Fibroblast of skin of scalp (primary cell): ENCODE data around the gene GOLM1.

ENCODE experiments used
- DNase-seq: peaks from one replicate; pipeline ENCODE4 v3.0.0-alpha.2; 2013

The GOLM1 gene

DNA sequence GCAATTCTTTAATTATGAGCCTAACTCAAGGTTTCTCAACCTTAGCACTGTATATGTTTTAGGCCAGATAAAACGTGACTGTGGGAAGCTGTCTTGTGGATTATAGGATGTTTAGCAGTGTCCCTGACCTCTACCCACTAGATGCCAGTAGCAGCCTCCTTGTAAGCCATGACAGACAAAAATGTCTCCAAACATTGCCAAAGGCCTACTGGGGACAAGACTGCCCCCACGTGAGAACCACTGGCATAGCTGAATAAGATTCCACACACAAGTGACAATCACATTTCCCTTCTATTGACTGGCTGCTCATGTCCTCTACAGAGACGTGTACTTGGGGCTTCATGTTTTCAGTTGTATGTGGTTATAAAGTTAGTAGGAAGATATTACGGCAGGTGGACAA is 55.4 kb downstream of the GOLM1 start:
- no peak for DNase-seq

DNA sequence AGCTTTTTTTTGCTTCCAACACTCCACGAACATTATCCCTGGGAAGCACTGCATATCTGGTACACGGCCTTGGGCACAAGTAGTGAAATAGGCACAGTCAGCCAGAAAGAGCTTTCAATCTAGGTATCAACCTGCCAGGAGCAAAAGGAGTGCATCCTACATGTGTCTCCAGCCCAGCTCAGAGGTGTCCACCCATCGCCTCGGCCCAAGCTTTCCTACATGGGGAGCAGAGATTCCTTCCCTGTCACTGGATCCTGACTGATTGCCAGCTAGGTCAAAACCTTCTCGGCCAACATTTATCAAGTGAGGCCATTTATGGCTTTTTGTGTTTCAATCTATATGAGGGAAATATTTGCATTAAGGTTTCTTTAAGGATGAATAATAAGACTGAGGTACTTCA is 55.8 kb downstream of the GOLM1 start:
- DNase-seq, result no peak

DNA sequence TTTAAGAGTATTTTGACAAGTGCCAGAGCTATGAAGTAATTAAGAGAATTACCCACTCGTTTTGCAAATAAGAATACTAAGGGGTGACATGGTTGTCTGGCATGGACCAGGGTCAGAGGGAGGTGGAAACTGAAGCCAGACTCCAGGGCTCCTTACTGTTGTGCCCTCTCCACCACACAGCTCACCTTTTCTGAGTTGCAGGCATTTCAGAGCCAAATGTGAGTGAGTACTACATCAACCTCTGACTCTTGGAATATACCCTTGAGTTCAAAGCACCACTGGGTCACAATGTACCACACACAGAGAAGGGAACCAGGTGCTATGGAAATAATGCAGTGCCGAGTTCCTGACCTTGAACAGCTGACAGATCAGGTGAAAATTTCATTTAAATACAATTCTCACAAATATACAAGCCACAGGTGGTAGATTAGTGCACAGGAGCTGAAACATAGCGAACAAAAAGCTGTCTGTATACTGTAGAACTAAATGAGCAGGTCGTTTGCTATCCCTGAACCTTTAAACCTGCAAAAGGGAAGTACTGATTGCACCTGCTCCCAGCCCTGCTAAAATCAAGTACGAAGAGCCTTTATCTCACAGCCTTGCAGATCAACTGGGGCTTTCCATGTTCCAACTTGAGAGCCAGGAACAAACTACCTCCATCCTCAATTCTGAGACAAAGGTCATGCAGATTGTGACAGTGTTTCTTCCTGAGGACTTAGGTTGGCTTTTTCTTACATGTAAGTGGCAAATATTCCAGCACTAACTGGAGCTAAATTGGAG is 57.0 kb downstream of the GOLM1 start:
- no peak for DNase-seq

DNA sequence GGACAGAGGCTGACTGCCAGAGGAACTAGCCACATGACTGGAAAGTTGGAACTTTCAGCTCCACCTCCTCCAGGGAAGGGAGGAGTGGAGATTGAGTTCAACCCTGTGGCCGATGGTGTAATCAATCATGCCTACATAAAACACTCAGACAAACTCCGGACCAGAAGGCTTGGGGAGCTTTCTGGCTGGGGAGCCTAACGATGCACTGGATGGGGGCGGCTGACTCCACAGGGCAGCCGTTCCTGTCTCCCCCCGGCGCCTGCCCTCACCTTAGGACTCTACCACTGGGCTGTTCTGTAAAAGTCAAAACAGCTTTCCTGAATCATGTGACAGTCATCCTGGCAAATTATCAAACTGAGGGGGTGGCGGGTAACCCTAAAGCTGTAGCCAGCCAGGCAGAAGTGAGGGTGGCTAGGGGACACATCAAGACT is 58.0 kb downstream of the GOLM1 start:
- DNase-seq, result no peak

DNA sequence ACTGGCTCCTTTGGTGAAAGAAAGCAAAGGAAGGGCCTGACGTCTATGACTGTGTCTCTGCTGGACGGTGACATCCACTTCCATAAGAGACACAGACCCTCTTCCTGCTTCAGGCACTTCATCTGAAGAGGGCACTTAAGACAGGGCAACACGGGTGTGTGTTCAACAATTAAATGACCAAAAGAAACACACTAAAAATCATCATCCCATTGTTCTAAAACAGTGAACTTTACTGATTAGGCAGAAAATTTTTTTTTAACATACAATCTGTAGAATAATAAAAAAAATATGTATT is 58.5 kb downstream of the GOLM1 start:
- no peak for DNase-seq

DNA sequence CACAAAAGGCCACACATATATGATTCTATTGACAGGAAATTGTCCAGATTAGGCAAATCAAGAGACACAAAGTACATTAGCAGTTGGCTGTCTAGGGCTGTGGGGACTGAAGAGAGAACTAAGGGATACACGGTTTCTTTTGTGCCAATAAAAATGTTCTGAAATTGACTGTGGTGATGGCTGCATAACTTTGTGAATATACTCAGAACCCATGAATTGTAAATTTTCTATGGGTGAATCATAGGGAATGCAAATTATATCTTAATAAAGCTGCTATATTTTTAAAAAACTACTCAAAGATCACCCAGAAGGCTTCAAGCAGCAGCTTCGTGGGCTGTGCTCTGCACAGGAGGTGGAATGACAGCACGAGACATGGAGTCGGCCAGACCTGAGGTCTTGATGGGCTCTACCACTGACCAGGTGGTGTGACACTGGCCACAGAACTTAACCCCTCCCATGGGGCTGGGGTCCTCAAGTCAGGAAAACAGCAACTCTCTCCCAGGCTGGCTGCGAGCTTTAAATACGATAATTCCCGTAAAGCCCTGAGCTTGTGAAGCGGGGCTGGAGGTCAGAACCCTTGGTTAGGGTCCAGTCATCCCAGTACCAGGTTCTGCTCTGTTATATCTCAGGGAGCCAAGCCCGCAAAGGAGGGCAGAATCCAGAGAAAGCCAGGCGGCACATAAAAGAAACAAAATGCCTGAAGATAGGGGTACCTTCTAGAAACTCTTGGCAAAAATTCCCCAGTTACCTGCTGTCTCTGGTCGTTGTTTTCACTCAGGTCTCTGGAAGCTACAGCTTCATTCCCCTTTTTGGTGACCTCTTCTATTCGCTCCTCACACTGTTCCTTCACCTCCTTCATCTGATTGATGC is 59.1 kb downstream of the GOLM1 start:
- peak; percentile 79 for DNase-seq

DNA sequence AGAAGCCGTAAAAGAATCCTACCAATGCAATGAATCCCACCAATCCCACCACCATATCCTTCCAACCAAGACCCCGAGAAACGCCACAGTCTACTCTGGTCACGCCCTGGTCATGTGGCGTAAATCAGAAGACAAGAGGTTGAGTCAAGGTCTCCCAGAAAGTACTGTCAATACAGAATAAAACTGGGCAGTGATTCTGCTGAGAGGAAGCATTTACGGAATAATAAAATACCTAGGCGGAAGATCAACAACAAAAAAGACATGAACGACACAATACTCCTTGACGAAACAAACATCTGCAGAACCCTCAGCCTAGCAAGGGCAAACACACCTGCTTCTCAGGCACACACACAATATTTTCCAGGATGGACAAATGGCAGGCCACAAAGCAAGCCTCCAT is 62.8 kb downstream of the GOLM1 start:
- DNase-seq, result no peak

DNA sequence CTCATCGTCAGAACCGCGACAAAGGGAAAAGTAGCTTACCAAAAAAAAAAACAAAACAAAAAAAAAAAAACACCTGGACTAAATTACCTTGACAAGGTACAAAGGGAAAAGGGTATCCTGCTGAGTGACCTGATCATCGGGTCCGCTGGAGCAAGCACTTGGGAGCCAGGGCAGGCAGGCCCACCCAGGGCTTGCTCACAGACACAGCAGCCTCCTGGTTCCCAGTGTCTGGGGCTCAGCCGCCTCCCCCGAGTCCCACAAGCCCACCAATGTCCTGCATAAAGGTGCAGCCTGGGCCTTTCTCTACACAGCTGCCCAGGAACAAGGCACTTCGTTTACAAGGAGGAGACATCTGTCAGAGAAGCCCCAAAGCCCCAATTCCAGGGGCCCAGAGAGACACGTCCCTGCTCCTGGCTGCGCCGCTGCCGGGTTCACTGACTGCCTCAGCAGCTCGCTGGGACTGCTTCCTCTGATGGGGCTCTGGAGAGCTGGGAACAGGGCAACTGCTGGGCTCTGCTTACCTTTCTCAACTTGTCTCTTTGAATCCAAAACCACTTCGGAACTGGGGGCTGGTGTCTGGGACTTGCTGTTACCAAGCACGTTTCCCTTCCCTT is 63.4 kb downstream of the GOLM1 start:
- no peak for DNase-seq

DNA sequence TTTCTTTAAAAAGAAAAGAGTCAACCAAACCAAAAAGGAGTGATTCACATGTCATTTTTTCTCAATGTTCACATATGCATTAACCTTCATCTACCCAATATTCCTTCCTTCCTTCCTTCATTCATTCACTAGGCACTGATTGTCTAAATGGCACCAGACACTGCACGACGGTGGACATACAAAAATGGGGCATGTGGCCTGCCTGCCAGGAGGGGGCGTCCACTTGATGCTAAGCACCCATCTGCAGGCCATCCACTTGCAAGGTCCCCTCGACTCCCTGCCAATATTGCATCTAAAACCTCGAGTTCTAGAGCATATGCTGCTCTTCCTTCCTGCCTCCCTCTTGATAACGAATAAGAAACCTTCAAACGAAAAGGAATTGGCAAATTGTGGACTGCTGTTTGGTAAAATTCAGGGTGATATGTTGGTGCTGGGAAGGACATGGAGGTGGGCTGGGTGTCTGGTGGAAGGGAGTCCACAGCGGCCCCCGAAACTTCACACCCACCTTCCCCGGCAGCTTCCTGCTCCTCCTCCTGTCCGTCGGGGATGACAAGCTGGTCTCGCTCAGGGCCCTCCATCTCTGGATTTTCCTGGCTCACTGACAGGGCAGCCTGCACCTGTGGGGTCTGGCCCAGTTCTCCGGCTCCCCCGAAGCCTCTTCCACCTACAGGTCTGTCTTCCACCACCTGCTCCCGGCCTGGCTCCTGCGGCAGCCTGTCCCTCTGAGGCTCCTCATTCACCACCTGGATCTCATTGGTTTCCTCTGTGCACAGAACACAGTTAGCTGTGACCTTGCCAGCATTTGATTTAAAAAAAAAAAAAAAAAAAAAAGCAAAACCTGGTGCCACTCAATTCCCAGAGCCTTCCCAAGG is 64.3 kb downstream of the GOLM1 start:
- DNase-seq, result peak; percentile 47

DNA sequence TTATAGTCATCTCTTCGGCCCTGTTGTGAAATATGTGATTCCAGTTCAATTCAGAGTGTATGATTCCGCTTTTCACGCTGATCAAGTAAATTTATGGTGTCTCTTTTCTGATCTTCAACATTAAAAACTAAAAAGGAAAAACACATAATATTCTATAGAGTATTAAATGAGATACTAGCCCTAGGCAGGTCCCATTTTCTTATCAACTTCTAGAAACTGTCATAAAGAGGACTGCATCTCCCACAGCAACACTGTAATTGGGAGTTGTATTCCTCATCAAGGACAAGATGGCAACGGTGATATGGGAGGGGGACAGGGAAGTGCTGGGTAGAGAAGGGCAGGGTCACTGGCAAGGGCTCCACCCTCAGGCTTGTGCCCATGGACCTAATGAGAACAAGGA is 71.6 kb downstream of the GOLM1 start:
- no peak for DNase-seq

DNA sequence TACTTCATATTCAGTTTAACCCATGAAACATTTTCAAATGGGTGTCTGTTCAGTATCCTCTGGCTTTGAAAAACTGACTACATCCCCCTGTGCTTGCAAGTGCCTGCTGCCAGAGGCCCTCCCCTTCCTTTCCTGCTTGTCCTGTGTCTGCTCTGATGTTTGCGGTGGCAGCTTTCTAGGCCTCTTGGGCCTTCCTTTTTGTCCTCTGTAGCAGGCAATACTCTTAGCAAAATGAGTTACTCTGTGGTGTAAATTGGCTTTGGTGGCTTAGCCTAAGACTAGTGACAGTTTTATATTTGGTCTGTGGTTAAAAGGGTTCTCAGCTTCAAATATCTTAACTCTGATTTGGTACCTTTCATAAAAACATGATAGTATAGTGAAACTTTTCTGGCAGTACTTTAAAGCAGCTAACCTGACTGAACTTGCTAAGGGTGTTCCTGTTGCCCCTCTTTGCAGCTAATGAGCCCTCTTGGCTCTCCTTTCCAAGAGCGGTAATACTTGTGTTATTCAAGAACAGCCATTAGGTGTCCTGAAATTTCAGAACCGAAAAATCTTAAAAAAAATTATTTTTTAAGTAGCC is 76.6 kb downstream of the GOLM1 start:
- DNase-seq, result no peak

DNA sequence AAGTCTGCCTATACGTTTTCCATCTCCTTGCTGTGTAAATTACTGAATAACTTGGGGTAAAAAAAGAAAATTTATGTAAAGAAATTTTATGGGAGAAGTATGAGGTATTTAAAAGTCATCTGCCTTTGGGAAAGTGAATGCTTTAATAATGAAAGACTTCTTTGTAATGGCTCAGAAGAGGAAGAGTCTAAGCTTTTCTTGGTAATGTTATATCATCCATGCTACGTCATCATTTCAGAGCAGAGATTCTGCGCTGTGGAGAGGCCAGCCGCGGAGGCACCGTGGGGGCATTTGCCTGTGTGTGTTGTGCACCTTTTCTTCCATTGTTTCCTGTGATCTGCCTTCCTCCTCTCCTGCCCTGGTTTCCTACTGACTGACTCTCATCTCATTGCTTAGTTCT is 78.2 kb downstream of the GOLM1 start:
- DNase-seq, result no peak

DNA sequence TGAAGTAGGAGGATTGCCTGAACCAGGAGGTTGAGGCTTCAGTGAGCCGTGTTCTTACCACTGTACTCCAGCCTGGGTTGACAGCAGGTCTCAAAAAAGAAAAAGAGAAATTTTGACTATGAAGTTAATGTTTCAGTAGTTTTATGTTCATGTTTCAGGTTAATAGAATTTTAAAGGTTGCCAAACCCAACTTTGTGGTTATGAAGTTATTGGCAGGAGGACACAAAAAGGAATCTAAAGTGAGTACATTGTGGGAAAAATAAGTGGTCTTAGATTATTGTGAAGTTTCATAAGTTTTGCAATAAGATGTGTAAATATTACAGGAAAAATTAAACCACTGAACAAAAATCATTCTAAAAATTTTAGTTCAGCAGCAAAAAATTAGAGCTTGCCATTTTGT is 78.6 kb downstream of the GOLM1 start:
- no peak for DNase-seq

DNA sequence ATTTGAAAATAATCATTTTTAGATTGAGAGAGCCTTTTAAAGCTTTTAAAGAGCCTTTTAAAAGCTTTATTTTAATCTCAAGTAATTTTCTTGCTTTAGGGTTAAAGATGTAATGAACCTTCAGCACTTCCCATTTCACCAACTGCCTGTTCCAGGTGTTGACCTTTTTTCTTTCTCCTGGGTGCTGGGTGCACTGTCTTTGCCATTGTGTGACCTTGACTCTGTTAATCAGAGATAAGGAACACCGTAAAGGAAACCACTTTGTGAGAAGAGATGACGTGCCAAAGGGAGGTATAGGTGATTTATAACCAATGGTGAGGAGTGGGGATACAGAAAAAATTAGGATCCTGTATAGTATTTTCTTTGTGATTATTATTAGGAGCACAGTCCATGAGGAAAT is 90.2 kb downstream of the GOLM1 start:
- no peak for DNase-seq

DNA sequence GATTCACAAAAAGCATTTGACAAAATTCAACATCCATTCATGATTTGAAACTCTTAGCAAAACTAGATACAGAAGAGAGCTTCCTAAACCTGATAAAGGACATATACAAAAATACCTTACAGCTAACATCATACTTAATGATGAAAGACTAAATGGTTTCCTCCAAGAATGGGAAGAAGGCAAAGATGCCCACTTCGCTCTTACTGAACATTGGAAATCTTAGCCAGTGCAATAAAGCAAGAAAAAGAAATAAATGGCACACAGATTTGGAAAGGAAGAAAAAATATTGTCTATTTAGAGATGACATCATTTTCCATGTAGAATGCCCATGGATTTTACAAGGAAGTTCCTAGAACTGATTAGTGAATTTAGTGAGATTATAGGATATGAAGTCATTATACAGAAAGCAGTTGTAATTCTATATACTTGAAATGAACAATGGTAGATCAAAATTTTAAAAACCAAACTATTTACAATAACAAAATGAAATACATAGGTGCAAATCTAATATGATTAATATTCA is 94.0 kb downstream of the GOLM1 start:
- DNase-seq, result no peak

DNA sequence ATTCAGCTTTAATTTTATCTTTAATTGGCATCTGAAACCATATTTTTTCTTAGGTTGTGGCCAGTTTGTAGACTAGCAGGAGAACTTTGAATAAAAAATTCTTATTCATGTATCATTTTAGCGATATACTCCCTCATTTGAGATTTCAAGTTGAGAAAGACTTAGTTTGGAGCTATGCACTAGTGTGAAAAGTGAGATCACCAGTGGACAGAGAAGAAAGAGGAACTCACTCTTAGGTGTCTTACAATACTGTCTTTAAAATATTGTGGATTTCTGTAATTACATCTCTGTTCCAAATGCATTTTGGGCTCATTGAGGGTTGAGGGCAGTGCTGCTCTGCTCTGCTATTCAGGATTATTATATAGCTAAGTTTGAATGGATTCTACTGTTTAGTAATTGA is 103.8 kb downstream of the GOLM1 start:
- no peak for DNase-seq

DNA sequence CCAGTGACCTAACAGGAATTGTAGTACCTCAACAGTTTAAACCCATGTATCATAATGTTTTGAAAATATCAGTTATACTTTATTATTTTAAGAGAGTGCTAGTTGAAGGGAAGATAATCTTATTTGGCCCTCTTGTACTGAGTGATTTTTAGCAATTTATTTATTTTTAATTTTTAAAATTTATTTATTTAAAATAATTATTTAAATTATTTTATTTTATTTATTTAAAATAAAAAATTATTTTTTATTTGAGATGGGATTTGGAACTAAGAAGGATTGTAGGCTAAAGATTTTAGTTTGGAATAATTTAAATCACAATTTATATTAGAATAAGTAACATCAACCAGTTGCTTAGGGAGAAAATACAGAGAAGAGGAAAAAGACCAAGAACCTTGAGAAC is 104.3 kb downstream of the GOLM1 start:
- DNase-seq, result no peak

DNA sequence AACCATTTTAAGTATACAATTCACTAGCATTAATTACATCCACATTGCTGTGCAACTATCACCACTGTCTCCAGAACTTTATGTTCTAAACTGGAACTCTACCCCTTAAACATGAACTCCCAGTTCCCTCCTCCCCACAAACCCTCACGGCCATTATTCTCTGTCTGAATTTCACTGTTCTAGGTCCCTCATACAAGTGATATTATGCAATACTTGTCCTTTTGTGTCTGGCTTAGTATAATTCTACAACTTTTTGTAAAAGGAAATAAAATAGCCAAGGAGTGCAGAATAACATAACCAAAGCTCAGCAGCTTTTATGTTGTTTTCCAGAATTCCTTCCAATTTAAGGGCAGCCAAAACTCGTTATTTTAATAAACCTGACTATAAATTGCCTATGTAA is 105.2 kb downstream of the GOLM1 start:
- no peak for DNase-seq

DNA sequence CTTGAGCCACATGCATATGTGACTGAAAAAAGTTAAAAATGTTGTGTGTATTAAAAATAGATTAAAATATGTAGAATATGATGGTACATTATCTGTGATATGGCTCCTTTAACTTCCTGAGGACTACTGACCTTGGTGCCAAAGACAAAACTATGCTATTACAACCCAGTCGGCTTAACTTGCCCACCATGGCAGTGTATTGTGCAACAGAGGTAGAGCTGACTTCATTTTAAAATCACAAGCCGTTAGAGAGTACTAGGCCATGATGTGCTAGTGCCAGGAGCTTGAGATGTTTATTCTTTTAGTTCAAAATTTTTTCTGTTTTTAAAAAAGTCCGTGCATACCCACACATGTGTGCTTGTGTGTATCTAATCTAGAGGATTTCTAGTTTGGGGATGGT is 112.1 kb downstream of the GOLM1 start:
- DNase-seq, result no peak

DNA sequence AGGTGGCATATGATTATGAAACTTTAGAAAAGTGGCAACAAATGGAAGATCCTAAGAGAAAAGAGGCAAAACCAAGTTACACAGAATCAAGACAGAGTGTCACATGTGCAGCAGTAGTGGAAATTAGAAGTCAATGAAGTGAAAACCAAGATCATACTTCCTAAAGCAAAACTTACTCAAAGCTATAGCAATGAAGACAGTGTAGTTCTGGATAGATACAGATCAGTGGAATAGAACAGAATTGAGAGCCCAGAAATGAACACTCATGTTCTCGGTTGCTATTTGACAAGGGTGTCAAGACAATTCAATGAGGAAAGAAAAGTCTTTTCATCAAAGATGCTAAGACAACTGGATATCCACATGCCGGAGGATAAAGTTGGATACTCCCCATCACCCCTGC is 114.9 kb downstream of the GOLM1 start:
- DNase-seq, result no peak

DNA sequence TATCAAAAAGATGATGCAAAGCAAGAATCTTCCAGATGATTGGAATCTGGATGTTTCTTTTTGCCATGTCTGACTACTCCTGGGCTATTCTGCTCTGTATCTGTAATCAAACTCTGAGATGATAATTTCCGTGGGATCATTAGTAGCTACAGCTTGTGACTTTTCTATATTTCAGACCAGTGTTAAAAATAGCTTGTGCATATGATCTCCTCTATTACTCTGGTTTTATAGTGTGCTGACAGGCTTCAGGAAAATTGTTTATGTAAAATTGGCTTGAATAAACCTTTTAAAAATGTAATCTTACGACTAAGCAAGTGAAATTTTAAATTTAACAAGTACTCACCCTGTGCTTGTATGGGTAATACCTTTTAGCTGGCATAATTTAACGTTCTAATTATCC is 118.0 kb downstream of the GOLM1 start:
- no peak for DNase-seq

DNA sequence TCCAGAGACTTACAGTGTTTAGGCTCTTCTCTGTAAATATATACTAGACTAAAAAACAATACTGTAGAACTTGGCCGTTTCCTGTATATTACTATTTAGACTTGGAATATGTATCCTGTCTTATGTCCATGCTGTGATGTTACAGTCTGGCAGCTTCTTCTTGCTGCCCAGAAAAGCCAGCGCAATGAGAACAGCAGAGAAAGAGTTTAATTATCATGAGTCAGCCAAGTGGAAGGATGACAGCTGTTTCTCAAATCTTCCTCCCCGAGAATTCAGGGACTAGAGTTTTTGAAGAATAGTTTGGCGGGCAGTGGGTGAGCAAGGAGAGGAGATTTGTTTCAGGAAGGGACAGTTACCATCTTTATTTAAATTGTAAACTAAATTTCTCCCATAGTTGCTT is 120.9 kb downstream of the GOLM1 start:
- no peak for DNase-seq
